T-helper 2 cell treated with Interferon-gamma antibody and Interleukin-4, amounts not matched to agents 5 μg/mL and 100 μg/mL, for 36 hours (primary cell): Measurements from ENCODE around the gene NR4A1.

Experiments
- DNase-seq: peaks from one replicate; pipeline ENCODE4 v3.0.0; 2021; ENCODE audit warnings: low spot score
- H3K27ac Mint-ChIP-seq: one replicate; pipeline ENCODE4 v1.8.0; 2021; ENCODE audit warnings: mild to moderate bottlenecking, mixed read lengths
- H3K27me3 Mint-ChIP-seq: one replicate; pipeline ENCODE4 v1.8.0; 2021; ENCODE audit warnings: low read depth, mixed read lengths
- H3K36me3 Mint-ChIP-seq: one replicate; pipeline ENCODE4 v1.8.0; 2021; ENCODE audit warnings: low read depth, mixed read lengths
- H3K4me1 Mint-ChIP-seq: one replicate; pipeline ENCODE4 v1.8.0; 2021; ENCODE audit warnings: low read depth, mixed read lengths
- H3K4me3 Mint-ChIP-seq: one replicate; pipeline ENCODE4 v1.8.0; 2022; ENCODE audit warnings: mild to moderate bottlenecking, moderate library complexity, mixed read lengths
- H3K9me3 Mint-ChIP-seq: one replicate; pipeline ENCODE4 v1.8.0; 2021; ENCODE audit warnings: mixed read lengths

The NR4A1 gene

GRCh38 chr12:52054833-52055730 lies 3.8 kb downstream of the NR4A1 start:
- H3K4me1 Mint-ChIP-seq = peaks cover 18% of the 10 kb centered on the region
- no peak overlapping the region for H3K27ac Mint-ChIP-seq
- no peak for DNase-seq
- no peak overlapping the region for H3K4me3 Mint-ChIP-seq
- no peaks in the 10 kb centered on the region for H3K9me3 Mint-ChIP-seq
- H3K27me3 Mint-ChIP-seq = no peaks in the 10 kb centered on the region
- no peaks in the 10 kb centered on the region for H3K36me3 Mint-ChIP-seq

- peaks cover 13% of the 10 kb centered on the region for H3K4me1 Mint-ChIP-seq
- H3K36me3 Mint-ChIP-seq = no peaks in the 10 kb centered on the region
Measured at GRCh38 chr12:52055731-52056711, 4.8 kb downstream of the NR4A1 start.

GRCh38 chr12:52056801-52057637 lies 5.8 kb downstream of the NR4A1 start:
- Mint-ChIP-seq H3K36me3 (no peaks in the 10 kb centered on the region), H3K9me3 (no peaks in the 10 kb centered on the region)

More at GRCh38 chr12:52055731-52056711, 4.8 kb downstream of the NR4A1 start:
- Mint-ChIP-seq H3K27me3 (no peaks in the 10 kb centered on the region), H3K9me3 (no peaks in the 10 kb centered on the region), H3K4me3 (no peak overlapping the region), H3K27ac (no peak overlapping the region)
- DNase-seq = no peak

GRCh38 chr12:52057638-52058576 lies 6.7 kb downstream of the NR4A1 start:
- H3K27me3 Mint-ChIP-seq = no peaks in the 10 kb centered on the region
- H3K36me3 Mint-ChIP-seq = no peaks in the 10 kb centered on the region

More at GRCh38 chr12:52056801-52057637, 5.8 kb downstream of the NR4A1 start:
- Mint-ChIP-seq H3K27ac (no peak overlapping the region), H3K27me3 (no peaks in the 10 kb centered on the region), H3K4me3 (no peak overlapping the region), H3K4me1 (peaks cover 7% of the 10 kb centered on the region)
- no peak for DNase-seq

GRCh38 chr12:52058631-52059361 lies 7.6 kb downstream of the NR4A1 start:
- H3K4me1 Mint-ChIP-seq = no peaks in the 10 kb centered on the region
- DNase-seq = no peak
- no peak overlapping the region for H3K27ac Mint-ChIP-seq
- H3K36me3 Mint-ChIP-seq = no peaks in the 10 kb centered on the region
- no peaks in the 10 kb centered on the region for H3K27me3 Mint-ChIP-seq
- H3K9me3 Mint-ChIP-seq = no peaks in the 10 kb centered on the region
- no peak overlapping the region for H3K4me3 Mint-ChIP-seq

More at GRCh38 chr12:52057638-52058576, 6.7 kb downstream of the NR4A1 start:
- H3K4me3 Mint-ChIP-seq = no peak overlapping the region
- H3K27ac Mint-ChIP-seq = no peak overlapping the region
- no peaks in the 10 kb centered on the region for H3K9me3 Mint-ChIP-seq
- no peak for DNase-seq
- H3K4me1 Mint-ChIP-seq = no peaks in the 10 kb centered on the region

- Mint-ChIP-seq H3K9me3 (no peaks in the 10 kb centered on the region), H3K36me3 (no peaks in the 10 kb centered on the region), H3K27ac (no peak overlapping the region), H3K27me3 (no peaks in the 10 kb centered on the region), H3K4me1 (no peaks in the 10 kb centered on the region), H3K4me3 (no peak overlapping the region)
- no peak for DNase-seq
Measured at GRCh38 chr12:52059582-52060497, 8.6 kb downstream of the NR4A1 start.

- H3K9me3 Mint-ChIP-seq = no peaks in the 10 kb centered on the region
- no peaks in the 10 kb centered on the region for H3K36me3 Mint-ChIP-seq
- DNase-seq = no peak
- H3K4me1 Mint-ChIP-seq = no peaks in the 10 kb centered on the region
- no peaks in the 10 kb centered on the region for H3K27me3 Mint-ChIP-seq
- no peak overlapping the region for H3K27ac Mint-ChIP-seq
- no peak overlapping the region for H3K4me3 Mint-ChIP-seq
Measured at GRCh38 chr12:52060498-52061177, 9.4 kb downstream of the NR4A1 start.

- no peak overlapping the region for H3K27ac Mint-ChIP-seq
- H3K4me1 Mint-ChIP-seq = peaks cover 3% of the 10 kb centered on the region
- DNase-seq = no peak
- no peaks in the 10 kb centered on the region for H3K9me3 Mint-ChIP-seq
- H3K4me3 Mint-ChIP-seq = no peak overlapping the region
- no peaks in the 10 kb centered on the region for H3K27me3 Mint-ChIP-seq
- no peaks in the 10 kb centered on the region for H3K36me3 Mint-ChIP-seq
Measured at GRCh38 chr12:52061470-52062166, 10.4 kb downstream of the NR4A1 start.

GRCh38 chr12:52062167-52063081 lies 11.2 kb downstream of the NR4A1 start:
- H3K36me3 Mint-ChIP-seq = no peaks in the 10 kb centered on the region

More at GRCh38 chr12:52062167-52063081, 11.2 kb downstream of the NR4A1 start:
- H3K27ac Mint-ChIP-seq = no peak overlapping the region
- no peaks in the 10 kb centered on the region for H3K9me3 Mint-ChIP-seq
- H3K27me3 Mint-ChIP-seq = no peaks in the 10 kb centered on the region
- H3K4me1 Mint-ChIP-seq = peaks cover 5% of the 10 kb centered on the region
- DNase-seq = no peak
- no peak overlapping the region for H3K4me3 Mint-ChIP-seq
